ENCODE measurements around the gene PNLIPRP1. TPM values are rescaled to one million over a fixed set of nuclear protein-coding genes. Genes with fewer than 3 reads are reported as not detected.

PNLIPRP1 gene
- total RNA-seq, 2 experiments from 2014 or later, result not detected

DNA sequence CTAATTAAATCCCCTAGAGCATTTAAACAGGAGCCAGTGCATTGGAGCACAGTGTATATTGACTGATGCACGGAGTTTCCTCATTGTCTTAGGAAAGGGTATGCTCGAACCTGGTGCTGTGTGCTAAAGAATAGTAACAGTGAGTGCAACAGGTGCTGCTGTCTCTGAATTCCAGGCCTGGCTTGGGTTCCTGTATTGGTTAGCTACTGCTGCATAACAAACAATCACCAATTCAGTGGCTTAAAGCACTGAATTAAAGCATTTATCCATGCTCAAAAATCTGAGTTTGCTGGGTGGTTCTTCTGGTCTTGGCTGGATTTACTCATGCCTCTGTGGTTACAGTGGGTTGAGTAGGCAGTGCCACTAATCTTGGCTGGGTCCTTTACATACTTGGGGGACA, 1.8 kb upstream of the PNLIPRP1 start:
- Histone ChIP-seq H2AFZ (ENCODE audit: low read length) (no peak overlapping the region), H3K36me3 (ENCODE audit: insufficient read depth, low read length) (no peaks in the 10 kb centered on the region), H3K4me1 (ENCODE audit: insufficient read depth, low read length, poor library complexity, severe bottlenecking) (no peaks in the 10 kb centered on the region), H3K9me3 (ENCODE audit: low read length) (no peaks in the 10 kb centered on the region), H3K9me2 (ENCODE audit: insufficient read depth, low read length) (no peaks in the 10 kb centered on the region), H4K20me1 (ENCODE audit: insufficient read depth, low read length) (no peaks in the 10 kb centered on the region), H3K4me2 (ENCODE audit: low read length) (no peak overlapping the region), H3K27ac (ENCODE audit: low read depth, low read length, poor library complexity, severe bottlenecking) (no peak overlapping the region), H3K79me2 (ENCODE audit: insufficient read depth, low read depth, low read length) (no peaks in the 10 kb centered on the region), H3K4me3 (ENCODE audit: low read depth, low read length, poor library complexity, severe bottlenecking) (no peak overlapping the region)
- ChIA-PET CTCF (ENCODE audit: unreplicated experiment) (no interaction called here), POLR2A (no interaction called here)
- no peak for DNase-seq (ENCODE audit: low spot score)
- intact Hi-C loops (cut with micrococcal nuclease; ENCODE audit: unreplicated experiment), result no loop called here
- no TSS peak for BruUV-seq (replicated peaks)
- TF ChIP-seq, protein P1, sequence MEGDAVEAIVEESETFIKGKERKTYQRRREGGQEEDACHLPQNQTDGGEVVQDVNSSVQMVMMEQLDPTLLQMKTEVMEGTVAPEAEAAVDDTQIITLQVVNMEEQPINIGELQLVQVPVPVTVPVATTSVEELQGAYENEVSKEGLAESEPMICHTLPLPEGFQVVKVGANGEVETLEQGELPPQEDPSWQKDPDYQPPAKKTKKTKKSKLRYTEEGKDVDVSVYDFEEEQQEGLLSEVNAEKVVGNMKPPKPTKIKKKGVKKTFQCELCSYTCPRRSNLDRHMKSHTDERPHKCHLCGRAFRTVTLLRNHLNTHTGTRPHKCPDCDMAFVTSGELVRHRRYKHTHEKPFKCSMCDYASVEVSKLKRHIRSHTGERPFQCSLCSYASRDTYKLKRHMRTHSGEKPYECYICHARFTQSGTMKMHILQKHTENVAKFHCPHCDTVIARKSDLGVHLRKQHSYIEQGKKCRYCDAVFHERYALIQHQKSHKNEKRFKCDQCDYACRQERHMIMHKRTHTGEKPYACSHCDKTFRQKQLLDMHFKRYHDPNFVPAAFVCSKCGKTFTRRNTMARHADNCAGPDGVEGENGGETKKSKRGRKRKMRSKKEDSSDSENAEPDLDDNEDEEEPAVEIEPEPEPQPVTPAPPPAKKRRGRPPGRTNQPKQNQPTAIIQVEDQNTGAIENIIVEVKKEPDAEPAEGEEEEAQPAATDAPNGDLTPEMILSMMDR (conservative IDR thresholded peaks at IDR 0.05; ENCODE audit: low read length), result no peak
- TF ChIP-seq EZH2phosphoT487 (IDR thresholded peaks at IDR 0.05; ENCODE audit: borderline replicate concordance, low read depth, low read length), result no peak

- CTCF ChIA-PET (ENCODE audit: unreplicated experiment), result no interaction called here
These were observed 833 bp upstream of the PNLIPRP1 start for GRCh38 chr10:116589926-116590325.

DNA sequence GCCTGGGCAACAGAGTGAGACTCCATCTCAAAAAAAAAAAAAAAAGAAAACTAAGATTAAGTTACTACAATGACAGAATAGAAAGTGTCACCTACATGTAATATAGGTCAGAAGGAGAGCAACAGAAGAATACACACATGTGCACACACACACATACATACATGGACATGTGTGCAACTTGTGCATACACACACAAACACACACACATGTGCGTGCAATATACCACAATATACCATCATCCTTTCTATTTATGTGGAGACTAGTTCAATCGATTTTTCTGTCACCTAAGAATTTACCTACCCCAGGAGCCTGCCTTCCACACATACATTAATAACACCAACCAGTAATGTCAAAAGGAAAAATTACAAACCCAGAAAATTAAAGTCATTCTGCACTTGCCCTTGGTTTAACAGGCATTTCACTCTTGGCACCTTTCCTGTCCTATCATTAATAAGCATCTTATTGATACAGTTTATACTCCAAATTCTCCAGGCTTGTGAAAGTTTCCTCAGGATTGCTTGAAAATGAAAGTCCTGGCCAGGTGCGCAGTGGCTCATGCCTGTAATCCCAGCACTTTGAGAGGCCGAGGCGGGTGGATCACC, 2.5 kb downstream of the PNLIPRP1 start:
- CTCF ChIA-PET (ENCODE audit: unreplicated experiment), result no interaction called here
- H2AFZ ChIP-seq (ENCODE audit: low read length), result no peak overlapping the region
- H3K9me2 ChIP-seq (ENCODE audit: insufficient read depth, low read length), result no peaks in the 10 kb centered on the region
- intact Hi-C loops (cut with micrococcal nuclease; ENCODE audit: unreplicated experiment), result no loop called here
- no peak for TF ChIP-seq EZH2phosphoT487 (IDR thresholded peaks at IDR 0.05; ENCODE audit: borderline replicate concordance, low read depth, low read length)
- TF ChIP-seq, protein P1 (conservative IDR thresholded peaks at IDR 0.05; ENCODE audit: low read length), result no peak
- no peaks in the 10 kb centered on the region for H3K79me2 ChIP-seq (ENCODE audit: insufficient read depth, low read depth, low read length)
- no peak overlapping the region for H3K4me2 ChIP-seq (ENCODE audit: low read length)
- no peaks in the 10 kb centered on the region for H3K36me3 ChIP-seq (ENCODE audit: insufficient read depth, low read length)
- BruUV-seq (replicated peaks), result no TSS peak
- H3K9me3 ChIP-seq (ENCODE audit: low read length), result no peaks in the 10 kb centered on the region
- no peaks in the 10 kb centered on the region for H3K4me1 ChIP-seq (ENCODE audit: insufficient read depth, low read length, poor library complexity, severe bottlenecking)
- no peak overlapping the region for H3K27ac ChIP-seq (ENCODE audit: low read depth, low read length, poor library complexity, severe bottlenecking)
- POLR2A ChIA-PET, result interaction anchor here (0.7 kb wide), 2 partner anchors 72 to 105 kb away, joined by 3 to 5 read pairs; no protein-coding TSS in a partner anchor
- no peak overlapping the region for H3K4me3 ChIP-seq (ENCODE audit: low read depth, low read length, poor library complexity, severe bottlenecking)
- no peak for DNase-seq (ENCODE audit: low spot score)
- no peaks in the 10 kb centered on the region for H4K20me1 ChIP-seq (ENCODE audit: insufficient read depth, low read length)

More at GRCh38 chr10:116589926-116590325, 833 bp upstream of the PNLIPRP1 start:
- no peaks in the 10 kb centered on the region for H3K36me3 ChIP-seq (ENCODE audit: insufficient read depth, low read length)
- POLR2A ChIA-PET, result no interaction called here
- TF ChIP-seq, protein P1 (conservative IDR thresholded peaks at IDR 0.05; ENCODE audit: low read length), result no peak
- TF ChIP-seq EZH2phosphoT487 (IDR thresholded peaks at IDR 0.05; ENCODE audit: borderline replicate concordance, low read depth, low read length), result no peak
- no peak overlapping the region for H3K27ac ChIP-seq (ENCODE audit: low read depth, low read length, poor library complexity, severe bottlenecking)
- H3K9me2 ChIP-seq (ENCODE audit: insufficient read depth, low read length), result no peaks in the 10 kb centered on the region
- H3K4me1 ChIP-seq (ENCODE audit: insufficient read depth, low read length, poor library complexity, severe bottlenecking), result no peaks in the 10 kb centered on the region
- no peaks in the 10 kb centered on the region for H3K79me2 ChIP-seq (ENCODE audit: insufficient read depth, low read depth, low read length)
- intact Hi-C loops (cut with micrococcal nuclease; ENCODE audit: unreplicated experiment), result no loop called here
- no peak overlapping the region for H3K4me2 ChIP-seq (ENCODE audit: low read length)
- DNase-seq (ENCODE audit: low spot score), result no peak
- no peak overlapping the region for H2AFZ ChIP-seq (ENCODE audit: low read length)
- BruUV-seq (replicated peaks), result no TSS peak
- no peaks in the 10 kb centered on the region for H3K9me3 ChIP-seq (ENCODE audit: low read length)
- no peaks in the 10 kb centered on the region for H4K20me1 ChIP-seq (ENCODE audit: insufficient read depth, low read length)
- no peak overlapping the region for H3K4me3 ChIP-seq (ENCODE audit: low read depth, low read length, poor library complexity, severe bottlenecking)
